Esophagus squamous epithelium (tissue), 5 donors: Measurements from ENCODE around the gene IRX2. TPM values are rescaled to one million over a fixed set of nuclear protein-coding genes. Genes with fewer than 3 reads are reported as not detected.
A peak's percentile ranks its signal among the peaks of the same experiment; 100 is the strongest.

Source experiments
- DNase-seq: peaks from one replicate; lab custom pipeline; 2025; lab: John Stamatoyannopoulos, UW
- H3K27ac ChIP-seq, 4 donors: fragments of 200-600 bp; sonication (generic); one replicate each; pipeline ENCODE4 v1.5.1; 2016 to 2019; ENCODE audit warnings: mild to moderate bottlenecking in 1 of 4
- H3K27me3 ChIP-seq, 4 donors: fragments of 200-600 bp; sonication (generic); 1 replicate in 3 of 4; 2 replicates in 1 of 4; pipeline versions ENCODE4 v1.5.1 to v1.6.0; 2017 to 2021; ENCODE audit warnings: antibody characterized with exemption in 1 of 4
- H3K36me3 ChIP-seq, 3 donors: fragments of 200-600 bp; sonication (generic); one replicate each; pipeline ENCODE4 v1.5.1; 2016 to 2019
- H3K4me1 ChIP-seq, 3 donors: fragments of 200-600 bp; sonication (generic); one replicate each; pipeline ENCODE4 v1.5.1; 2017 to 2019
- H3K4me3 ChIP-seq, 4 donors: fragments of 200-600 bp; sonication (generic); 1 replicate in 3 of 4; 2 replicates in 1 of 4; pipeline ENCODE4 v1.5.1; 2016 to 2019; ENCODE audit warnings: mild to moderate bottlenecking in 2 of 4, moderate library complexity in 1 of 4
- H3K9me3 ChIP-seq, 3 donors: fragments of 200-600 bp; sonication (generic); one replicate each; pipeline ENCODE4 v1.5.1; 2016 to 2019
- POLR2A ChIP-seq, 4 donors: fragments of 450-650 bp; IDR thresholded peaks; one replicate each; pipeline ENCODE4 v1.6.1; 2017; ENCODE audit warnings: antibody characterized with exemption in 4 of 4, mild to moderate bottlenecking in 4 of 4, moderate library complexity in 3 of 4
- WGBS, 2 donors: methylation state at CpG; one replicate each; pipeline ENCODE4 v1.1.5; 2018; 5-methylcytosine and 5-hydroxymethylcytosine counted together
- intact Hi-C: fragments of 100-400 bp; cut with DNase I; formaldehyde crosslinking; loops from one replicate; pipeline ENCODE4 v1.15.0; 2022
- total RNA-seq, 4 donors: library from RNA; depleted of rRNA; stranded (reverse); fragments of >200 nt; gene quantifications; one replicate each; pipeline ENCODE4 v1.1.0, GENCODE V29; 2016
- TF ChIP-seq, protein P1 (sequence below), 6 experiments: fragments of 450-650 bp in 4 of 6; fragments of 200-600 bp in 2 of 6; sonication (generic) in 2 of 6; IDR thresholded peaks; one replicate each; pipeline ENCODE4 v1.5.1; 2016 to 2019; ENCODE audit warnings: antibody characterized with exemption in 6 of 6, mild to moderate bottlenecking in 4 of 6, moderate library complexity in 4 of 6
- donor health status: DM: yes; HTN: yes; CAD: no.

The IRX2 gene
- total RNA-seq, 4 donors from 2014 or later, result 5.0 to 7.6 (median 6.0) TPM

DNA sequence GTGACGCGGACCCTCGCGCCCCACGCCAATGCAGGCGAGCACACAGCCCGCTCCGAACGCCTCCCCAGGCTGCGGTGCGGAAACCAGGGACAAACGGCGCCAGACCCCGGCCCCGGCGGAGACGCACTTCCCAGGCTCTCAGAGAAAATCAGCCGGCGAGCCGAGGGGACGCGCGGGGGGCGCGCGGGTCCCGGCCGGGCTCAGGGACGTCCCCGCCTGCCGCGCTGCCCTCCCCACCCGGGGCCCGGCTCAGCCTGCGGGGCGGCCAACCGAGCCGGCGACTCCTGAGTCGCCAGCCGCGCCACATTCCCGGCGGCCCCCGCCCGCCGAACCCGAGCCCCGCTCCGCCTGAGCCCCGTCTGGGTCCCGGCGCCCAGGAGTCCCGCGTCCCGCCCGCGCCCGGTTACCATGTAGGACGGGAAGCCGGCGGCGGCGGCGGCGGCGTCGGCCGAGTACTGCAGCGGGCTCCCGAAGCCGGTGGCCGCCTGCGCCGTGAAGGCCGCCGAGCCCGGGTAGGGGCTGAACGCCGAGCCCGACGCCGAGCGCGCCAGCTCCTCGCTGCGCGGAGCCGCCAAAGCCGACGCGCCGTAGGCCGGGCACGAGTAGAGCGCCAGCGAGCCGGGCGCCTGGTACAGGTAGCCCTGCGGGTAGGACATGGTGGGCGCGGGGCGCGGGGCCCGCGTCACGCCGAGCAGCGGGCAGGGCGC is 566 bp downstream of the IRX2 start:
- peaks cover 0 to 16% (median 0%) of the 10 kb centered on the region in 3 donors for H3K36me3 ChIP-seq
- H3K4me3 ChIP-seq, result peak overlapping the region; percentile 46 to 72 (median 64)
- H3K9me3 ChIP-seq, result no peaks in the 10 kb centered on the region
- intact Hi-C loops, result no loop called here
- H3K27ac ChIP-seq, result peak overlapping the region; percentile 30 to 86 (median 85)
- no peak for DNase-seq
- no CpG with 5 or more reads among the region's 110 CpGs for WGBS, 2 donors
- TF ChIP-seq, protein P1, sequence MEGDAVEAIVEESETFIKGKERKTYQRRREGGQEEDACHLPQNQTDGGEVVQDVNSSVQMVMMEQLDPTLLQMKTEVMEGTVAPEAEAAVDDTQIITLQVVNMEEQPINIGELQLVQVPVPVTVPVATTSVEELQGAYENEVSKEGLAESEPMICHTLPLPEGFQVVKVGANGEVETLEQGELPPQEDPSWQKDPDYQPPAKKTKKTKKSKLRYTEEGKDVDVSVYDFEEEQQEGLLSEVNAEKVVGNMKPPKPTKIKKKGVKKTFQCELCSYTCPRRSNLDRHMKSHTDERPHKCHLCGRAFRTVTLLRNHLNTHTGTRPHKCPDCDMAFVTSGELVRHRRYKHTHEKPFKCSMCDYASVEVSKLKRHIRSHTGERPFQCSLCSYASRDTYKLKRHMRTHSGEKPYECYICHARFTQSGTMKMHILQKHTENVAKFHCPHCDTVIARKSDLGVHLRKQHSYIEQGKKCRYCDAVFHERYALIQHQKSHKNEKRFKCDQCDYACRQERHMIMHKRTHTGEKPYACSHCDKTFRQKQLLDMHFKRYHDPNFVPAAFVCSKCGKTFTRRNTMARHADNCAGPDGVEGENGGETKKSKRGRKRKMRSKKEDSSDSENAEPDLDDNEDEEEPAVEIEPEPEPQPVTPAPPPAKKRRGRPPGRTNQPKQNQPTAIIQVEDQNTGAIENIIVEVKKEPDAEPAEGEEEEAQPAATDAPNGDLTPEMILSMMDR (IDR thresholded peaks at IDR 0.05), result no peak
- TF ChIP-seq POLR2A (IDR thresholded peaks at IDR 0.05), result no peak
- peaks cover 7 to 69% (median 30%) of the 10 kb centered on the region in 3 donors for H3K4me1 ChIP-seq
- H3K27me3 ChIP-seq, result peaks cover 0 to 98% (median 17%) of the 10 kb centered on the region in 4 donors

DNA sequence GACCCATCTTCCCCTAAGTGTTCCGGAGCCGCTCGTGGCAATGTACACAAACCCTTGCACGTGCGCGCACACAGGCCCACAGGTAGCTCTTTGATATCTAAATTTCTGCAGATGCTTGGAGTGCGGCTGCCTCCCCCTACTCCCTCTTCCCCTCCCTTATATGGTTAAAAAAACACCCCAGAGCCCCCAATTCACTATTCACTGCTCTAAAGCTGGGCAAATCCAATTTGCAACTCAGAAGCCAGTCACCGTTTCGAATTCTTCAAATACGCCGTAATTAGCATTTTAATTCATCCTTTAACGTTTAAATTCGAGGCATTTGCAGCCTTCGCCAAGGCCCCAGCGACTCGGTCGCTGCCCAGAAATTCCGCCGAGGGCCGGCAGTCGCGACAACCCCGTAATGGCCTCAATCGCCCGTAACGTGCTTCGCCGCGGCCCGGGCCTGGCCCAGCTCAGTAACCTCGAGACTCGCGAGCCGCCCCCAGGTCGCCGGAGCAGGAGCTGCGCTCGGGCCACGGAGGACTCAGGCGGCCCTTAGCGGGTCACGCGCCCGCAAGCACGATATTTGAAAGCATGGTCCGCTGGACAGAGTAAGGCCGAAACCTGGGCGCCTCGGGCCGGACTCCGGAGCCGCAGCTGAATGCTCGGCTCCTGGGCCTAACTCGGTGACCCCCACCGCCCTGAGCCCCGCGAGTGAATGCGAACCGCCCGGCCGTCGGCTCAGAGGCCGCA is 1.3 kb downstream of the IRX2 start:
- Histone ChIP-seq H3K27ac (peak overlapping the region; percentile 28 to 86 (median 85)), H3K4me1 (peaks cover 5 to 62% (median 23%) of the 10 kb centered on the region in 3 donors), H3K36me3 (peaks cover 0 to 16% (median 0%) of the 10 kb centered on the region in 3 donors), H3K27me3 (peaks cover 0 to 98% (median 17%) of the 10 kb centered on the region in 4 donors), H3K9me3 (no peaks in the 10 kb centered on the region), H3K4me3 (peak overlapping the region; percentile 46 to 72 (median 64))
- intact Hi-C loops, result no loop called here
- WGBS, 2 donors, result 29 to 37% methylated on average over 17 of the region's 63 CpGs
- no peak for DNase-seq
- TF ChIP-seq, protein P1 (IDR thresholded peaks at IDR 0.05), result no peak
- no peak for TF ChIP-seq POLR2A (IDR thresholded peaks at IDR 0.05)

GRCh38 chr5:2749514-2750025 is 1.9 kb downstream of the IRX2 start:
- intact Hi-C loops, result no loop called here
- peaks cover 5 to 56% (median 19%) of the 10 kb centered on the region in 3 donors for H3K4me1 ChIP-seq

GRCh38 chr5:2748861-2749513 is 2.5 kb downstream of the IRX2 start:
- H3K4me3 ChIP-seq, result peak overlapping the region in 1 of 4 donors; percentile 72

More at GRCh38 chr5:2749514-2750025, 1.9 kb downstream of the IRX2 start:
- Histone ChIP-seq H3K27ac (no peak overlapping the region), H3K4me3 (peak overlapping the region in 2 of 4 donors; percentile 65 to 72), H3K9me3 (no peaks in the 10 kb centered on the region), H3K36me3 (peaks cover 0 to 16% (median 0%) of the 10 kb centered on the region in 3 donors), H3K27me3 (peaks cover 0 to 98% (median 15%) of the 10 kb centered on the region in 4 donors)
- DNase-seq, result no peak
- TF ChIP-seq, protein P1 (IDR thresholded peaks at IDR 0.05), result no peak
- TF ChIP-seq POLR2A (IDR thresholded peaks at IDR 0.05), result no peak
- WGBS, 2 donors, result 50 to 78% methylated on average over 4 to 42 of the region's 45 CpGs

More at GRCh38 chr5:2748861-2749513, 2.5 kb downstream of the IRX2 start:
- H3K27ac ChIP-seq, result peak overlapping the region in 1 of 4 donors; percentile 5
- peaks cover 0 to 16% (median 0%) of the 10 kb centered on the region in 3 donors for H3K36me3 ChIP-seq
- WGBS, 2 donors, result 68% methylated on average over 6 of the region's 71 CpGs; no CpG with 5 or more reads in 1 of the 2 donors
- H3K27me3 ChIP-seq, result peaks cover 0 to 98% (median 12%) of the 10 kb centered on the region in 4 donors
- no peak for DNase-seq
- no peaks in the 10 kb centered on the region for H3K9me3 ChIP-seq
- intact Hi-C loops, result no loop called here
- peaks cover 5 to 57% (median 19%) of the 10 kb centered on the region in 3 donors for H3K4me1 ChIP-seq
- no peak for TF ChIP-seq POLR2A (IDR thresholded peaks at IDR 0.05)
- TF ChIP-seq, protein P1 (IDR thresholded peaks at IDR 0.05), result no peak
